ENCODE results near the gene ICA1L. TPM values are rescaled to one million over a fixed set of nuclear protein-coding genes. Genes with fewer than 3 reads are reported as not detected.
"Not testable (repeated sequence)": the region's sequence is repeated elsewhere in the genome, so short reads cannot be mapped to it uniquely, and the experiment has no call there.

The ICA1L gene
- total and polyA plus RNA-seq, 2 of the 4 experiments (the other 2 are of a cell fraction), result 1.7 to 1.8 TPM

DNA sequence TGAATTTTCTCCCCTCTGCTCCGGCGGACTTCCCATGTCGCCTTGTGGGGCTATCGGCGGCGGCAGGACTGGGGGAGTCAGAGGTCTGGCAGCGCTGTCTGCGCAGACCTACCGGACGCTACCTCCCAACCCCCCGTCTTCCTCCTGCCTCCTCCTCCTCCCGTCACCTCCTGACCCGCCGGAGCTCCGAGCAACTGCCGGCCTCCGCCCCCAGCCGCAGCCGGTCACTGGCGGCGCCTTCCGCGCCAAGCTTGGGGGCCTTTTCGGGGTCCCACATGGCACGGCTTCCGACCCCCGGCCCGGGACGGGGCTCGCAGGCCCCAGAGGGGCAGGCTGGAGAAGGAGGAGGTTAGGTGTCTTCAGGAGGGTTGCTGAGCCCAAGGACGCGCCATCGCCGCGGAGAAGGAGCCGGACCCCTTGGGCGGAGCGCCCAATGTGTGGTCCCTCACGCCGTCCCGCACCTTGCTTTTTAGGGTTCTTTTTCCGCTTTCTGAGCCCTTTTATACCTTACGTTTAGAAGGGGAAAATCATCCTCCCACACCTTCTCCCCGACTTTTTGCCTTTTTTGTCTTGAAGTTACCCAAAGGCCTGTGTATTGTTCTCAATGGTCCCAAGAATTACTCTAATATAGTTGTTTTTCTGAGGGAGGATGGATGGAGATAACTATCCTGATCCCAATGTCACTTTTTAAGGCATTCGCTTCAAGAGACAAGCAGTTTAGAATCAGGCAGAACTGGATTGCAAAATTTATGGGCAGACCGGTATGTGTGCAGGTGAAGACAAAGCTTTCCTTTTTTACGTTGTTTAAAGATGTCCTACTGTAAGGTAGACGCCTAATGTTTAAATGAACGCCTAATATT, 41.0 kb upstream of the ICA1L start:
- in situ Hi-C loops (cut with MboI; ENCODE audit: low sequenced_read_pairs), result not testable (repeated sequence)

More for the DNA sequence above, 41.0 kb upstream of the ICA1L start:
- H3K27me3 ChIP-seq (ENCODE audit: control insufficient read depth, insufficient read depth, low read length); H3K4me1 ChIP-seq (ENCODE audit: control insufficient read depth, insufficient read depth, low read length); H2BK15ac ChIP-seq (ENCODE audit: low read depth, low read length); H4K20me1 ChIP-seq (ENCODE audit: insufficient read depth, low read length); intact Hi-C loops (cut with micrococcal nuclease); H3K9me1 ChIP-seq (ENCODE audit: insufficient read depth, low read length); H2BK20ac ChIP-seq (ENCODE audit: low read depth, low read length); H4K91ac ChIP-seq (ENCODE audit: insufficient read depth, low read depth, low read length); H3K56ac ChIP-seq (ENCODE audit: extremely low read depth, insufficient read depth, low read length); BruUV-seq (replicated peaks); H3K9me3 ChIP-seq (ENCODE audit: control insufficient read depth, insufficient read depth, low read length); H3K36me3 ChIP-seq (ENCODE audit: control insufficient read depth, insufficient read depth, low read length); H2AK5ac ChIP-seq (ENCODE audit: low read depth, low read length); H3K18ac ChIP-seq (ENCODE audit: low read depth, low read length); dilution Hi-C loops (cut with HindIII; ENCODE audit: low sequenced_read_pairs, unreplicated experiment); H2AK9ac ChIP-seq (replicated peaks; ENCODE audit: low read depth, low read length, poor library complexity); H2BK120ac ChIP-seq (ENCODE audit: low read depth, low read length); POLR2A ChIA-PET (ENCODE audit: unreplicated experiment); DNase-seq: not testable (repeated sequence)
- peak; percentile 81 for ATAC-seq (ENCODE audit: low read depth)
- H3K4me3 ChIP-seq (ENCODE audit: insufficient read depth, low read depth, low read length), result peak overlapping the region; percentile 70
- peak overlapping the region; percentile 6; the same call in 1 of the 2 replicates for H3K27ac ChIP-seq (ENCODE audit: insufficient read depth, low read length)
- peak overlapping the region; percentile 62 to 76 for H4K8ac ChIP-seq (ENCODE audit: low read depth in 2 of 2, low read length in 2 of 2)
- peak overlapping the region; percentile 82; the same call in 1 of the 2 replicates for H4K5ac ChIP-seq (ENCODE audit: low read depth, low read length)
- CTCF ChIA-PET, result interaction anchor here (1.1 kb wide), 1 partner anchor 324 kb away, joined by 3 read pairs; no protein-coding TSS in a partner anchor
- peak overlapping the region; percentile 85 for H3K9ac ChIP-seq (ENCODE audit: low read depth, low read length)
- peaks cover 8 to 21% of the 10 kb centered on the region in 2 experiments for H3K79me1 ChIP-seq (ENCODE audit: low read depth in 1 of 2, low read length in 2 of 2)
- H3K14ac ChIP-seq (replicated peaks; ENCODE audit: low read depth, low read length), result 0 out of 2 replicates have a peak overlapping the region, but pooled peaks have one; percentile 52
- no CpG with 5 or more reads among the region's 49 CpGs for WGBS, 2 experiments (ENCODE audit: extremely low coverage in 2 of 2, insufficient read length in 1 of 2)
- peak overlapping the region; percentile 96; the same call in 1 of the 2 replicates for H3K4me2 ChIP-seq (ENCODE audit: low read depth, low read length)
- peak overlapping the region; percentile 91 for H2AFZ ChIP-seq (replicated peaks; ENCODE audit: low read length, poor library complexity)
- peak overlapping the region; percentile 51 for H2BK5ac ChIP-seq (ENCODE audit: low read depth, low read length, poor library complexity, severe bottlenecking)
- H3K23ac ChIP-seq (ENCODE audit: low read depth, low read length), result 0 out of 2 replicates have a peak overlapping the region, but pooled peaks have one; percentile 42
- H3K4ac ChIP-seq (ENCODE audit: low read depth, low read length), result peak overlapping the region; percentile 56; the same call in 1 of the 2 replicates

All from IMR-90 (cell line).